Vagina (tissue), 2 donors: ENCODE data around the gene NAA38.

Source experiments
- POLR2A ChIP-seq, 2 donors: fragments of 450-650 bp; IDR thresholded peaks; one replicate each; pipeline ENCODE4 v1.6.1; 2017; ENCODE audit warnings: antibody characterized with exemption in 2 of 2, mild to moderate bottlenecking in 2 of 2, moderate library complexity in 2 of 2
- TF ChIP-seq, protein P1 (sequence below), 3 experiments: fragments of 450-650 bp in 2 of 3; fragments of 200-600 bp in 1 of 3; sonication (generic) in 1 of 3; IDR thresholded peaks; one replicate each; pipeline ENCODE4 v1.5.1; 2017 to 2019; ENCODE audit warnings: antibody characterized with exemption in 3 of 3, mild to moderate bottlenecking in 2 of 3, moderate library complexity in 2 of 3

DNA sequence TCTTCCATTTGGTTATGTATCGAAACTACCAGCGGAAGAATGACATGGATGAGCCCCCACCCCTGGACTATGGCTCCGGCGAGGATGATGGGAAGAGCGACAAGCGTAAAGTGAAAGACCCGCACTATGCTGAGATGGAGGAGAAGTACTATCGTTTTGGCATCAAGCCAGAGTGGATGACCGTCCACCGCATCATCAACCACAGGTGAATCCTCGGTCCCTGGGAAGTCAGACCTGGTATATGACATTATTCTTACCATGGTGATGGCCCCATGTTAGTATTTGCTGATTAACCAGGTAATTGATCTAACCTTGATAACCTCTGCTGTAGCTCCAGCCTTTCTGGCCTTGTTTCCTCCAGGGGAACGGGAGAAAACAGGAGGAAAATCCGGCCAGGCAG lies 39.7 kb upstream of the NAA38 start:
- TF ChIP-seq, protein P1, sequence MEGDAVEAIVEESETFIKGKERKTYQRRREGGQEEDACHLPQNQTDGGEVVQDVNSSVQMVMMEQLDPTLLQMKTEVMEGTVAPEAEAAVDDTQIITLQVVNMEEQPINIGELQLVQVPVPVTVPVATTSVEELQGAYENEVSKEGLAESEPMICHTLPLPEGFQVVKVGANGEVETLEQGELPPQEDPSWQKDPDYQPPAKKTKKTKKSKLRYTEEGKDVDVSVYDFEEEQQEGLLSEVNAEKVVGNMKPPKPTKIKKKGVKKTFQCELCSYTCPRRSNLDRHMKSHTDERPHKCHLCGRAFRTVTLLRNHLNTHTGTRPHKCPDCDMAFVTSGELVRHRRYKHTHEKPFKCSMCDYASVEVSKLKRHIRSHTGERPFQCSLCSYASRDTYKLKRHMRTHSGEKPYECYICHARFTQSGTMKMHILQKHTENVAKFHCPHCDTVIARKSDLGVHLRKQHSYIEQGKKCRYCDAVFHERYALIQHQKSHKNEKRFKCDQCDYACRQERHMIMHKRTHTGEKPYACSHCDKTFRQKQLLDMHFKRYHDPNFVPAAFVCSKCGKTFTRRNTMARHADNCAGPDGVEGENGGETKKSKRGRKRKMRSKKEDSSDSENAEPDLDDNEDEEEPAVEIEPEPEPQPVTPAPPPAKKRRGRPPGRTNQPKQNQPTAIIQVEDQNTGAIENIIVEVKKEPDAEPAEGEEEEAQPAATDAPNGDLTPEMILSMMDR (IDR thresholded peaks at IDR 0.05) = no peak
- no peak for TF ChIP-seq POLR2A (IDR thresholded peaks at IDR 0.05)
